PC-3 (cell line): ENCODE results near the gene RNF141.

Source experiments
- CTCF ChIP-seq: fragments of 300-600 bp; sonication (generic); conservative IDR thresholded peaks from 2 replicates; pipeline ENCODE4 v1.5.1; 2017; ENCODE audit warnings: antibody characterized with exemption, low read depth, mild to moderate bottlenecking, low read length
- EZH2 ChIP-seq: fragments of 300-600 bp; sonication (generic); IDR thresholded peaks from one replicate; pipeline ENCODE4 v1.6.1; 2017; ENCODE audit warnings: antibody characterized with exemption, mild to moderate bottlenecking, low read length; ENCODE audit not compliant: unreplicated experiment
- EZH2phosphoT487 ChIP-seq: fragments of 300-600 bp; sonication (generic); IDR thresholded peaks from 2 replicates; pipeline ENCODE4 v1.6.1; 2018; ENCODE audit warnings: mild to moderate bottlenecking, antibody characterized with exemption, low read length, borderline replicate concordance

- TF ChIP-seq CTCF (no peak), EZH2 (no peak), EZH2phosphoT487 (no peak)
These were observed 21.4 kb downstream of the RNF141 start for GRCh38 chr11:10519630-10520029.
